Esophagus squamous epithelium (tissue), 4 donors: ENCODE data around the gene DLL1.
A peak's percentile ranks its signal among the peaks of the same experiment; 100 is the strongest.

Experiments used
- CTCF ChIP-seq, 6 experiments: fragments of 450-650 bp in 4 of 6; fragments of 200-600 bp in 2 of 6; sonication (generic) in 2 of 6; IDR thresholded peaks; one replicate each; pipeline ENCODE4 v1.5.1; 2016 to 2019; ENCODE audit warnings: antibody characterized with exemption in 6 of 6, mild to moderate bottlenecking in 4 of 6, moderate library complexity in 4 of 6
- POLR2A ChIP-seq, 4 donors: fragments of 450-650 bp; IDR thresholded peaks; one replicate each; pipeline ENCODE4 v1.6.1; 2017; ENCODE audit warnings: antibody characterized with exemption in 4 of 4, mild to moderate bottlenecking in 4 of 4, moderate library complexity in 3 of 4

GRCh38 chr6:170292407-170293158 is 1.7 kb upstream of the DLL1 start:
- TF ChIP-seq CTCF (IDR thresholded peaks at IDR 0.05): peak; percentile 8 to 27 (median 24)
- TF ChIP-seq POLR2A (IDR thresholded peaks at IDR 0.05): no peak
